HPDE6-E6E7 (cell line): ENCODE data around the gene CMIP.

Experiments used
- DNase-seq: peaks from one replicate; pipeline ENCODE4 v3.0.0; 2011; ENCODE audit warnings: missing footprints; ENCODE audit errors: extremely low spot score

Gene CMIP

GRCh38 chr16:81652798-81653505, 208.3 kb downstream of the CMIP start:
- DNase-seq: no peak

GRCh38 chr16:81654346-81654745, 209.7 kb downstream of the CMIP start:
- DNase-seq: no peak

GRCh38 chr16:81655469-81656162, 211.0 kb downstream of the CMIP start:
- no peak for DNase-seq

- no peak for DNase-seq
These were observed 212.6 kb downstream of the CMIP start for GRCh38 chr16:81657224-81657623.

GRCh38 chr16:81657781-81658180, 213.2 kb downstream of the CMIP start:
- DNase-seq: no peak

GRCh38 chr16:81658373-81658772, 213.8 kb downstream of the CMIP start:
- no peak for DNase-seq

- DNase-seq: no peak
These were observed 214.6 kb downstream of the CMIP start for GRCh38 chr16:81659249-81659648.

- no peak for DNase-seq
These were observed 216.5 kb downstream of the CMIP start for GRCh38 chr16:81661082-81661481.

- no peak for DNase-seq
These were observed 219.5 kb downstream of the CMIP start for GRCh38 chr16:81664153-81664552.

- no peak for DNase-seq
These were observed 221.0 kb downstream of the CMIP start for GRCh38 chr16:81665588-81665987.

GRCh38 chr16:81666113-81666512, 221.5 kb downstream of the CMIP start:
- no peak for DNase-seq

GRCh38 chr16:81668243-81669097, 223.9 kb downstream of the CMIP start:
- no peak for DNase-seq

- no peak for DNase-seq
These were observed 225.1 kb downstream of the CMIP start for GRCh38 chr16:81669473-81670350.

GRCh38 chr16:81671738-81672597, 227.4 kb downstream of the CMIP start:
- no peak for DNase-seq

GRCh38 chr16:81673432-81673831, 228.8 kb downstream of the CMIP start:
- no peak for DNase-seq

GRCh38 chr16:81675662-81676061, 231.1 kb downstream of the CMIP start:
- no peak for DNase-seq

GRCh38 chr16:81676066-81676882, 231.7 kb downstream of the CMIP start:
- no peak for DNase-seq

GRCh38 chr16:81676883-81677737, 232.5 kb downstream of the CMIP start:
- DNase-seq: no peak
